ENCODE results near the gene TCEANC2.
"Not testable (repeated sequence)": the region's sequence is repeated elsewhere in the genome, so short reads cannot be mapped to it uniquely, and the experiment has no call there.

The TCEANC2 gene

GRCh38 chr1:54028306-54029251, 24.8 kb upstream of the TCEANC2 start:
- no peak for DNase-seq

DNA sequence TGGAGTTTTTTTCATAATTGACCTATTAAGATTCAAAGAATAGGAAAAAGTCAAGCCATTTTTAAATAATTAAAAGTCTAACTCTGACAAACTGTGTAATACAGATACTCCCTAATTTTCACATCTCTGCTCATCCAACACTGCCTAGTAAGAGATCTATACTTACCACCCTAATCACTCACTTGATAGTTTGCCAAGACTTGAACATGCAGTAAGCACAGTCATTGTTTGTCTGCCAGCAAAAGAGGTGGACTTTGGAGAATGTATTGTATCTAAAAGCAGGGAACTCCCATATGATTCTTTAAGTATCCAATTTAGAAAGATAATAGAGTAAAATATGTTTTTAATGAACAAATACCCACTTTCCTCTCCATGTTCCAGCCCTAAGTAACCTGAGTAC, 15.9 kb upstream of the TCEANC2 start:
- no peak for DNase-seq

- no peak for DNase-seq
Observed at GRCh38 chr1:54041806-54042205, 11.6 kb upstream of the TCEANC2 start.

DNA sequence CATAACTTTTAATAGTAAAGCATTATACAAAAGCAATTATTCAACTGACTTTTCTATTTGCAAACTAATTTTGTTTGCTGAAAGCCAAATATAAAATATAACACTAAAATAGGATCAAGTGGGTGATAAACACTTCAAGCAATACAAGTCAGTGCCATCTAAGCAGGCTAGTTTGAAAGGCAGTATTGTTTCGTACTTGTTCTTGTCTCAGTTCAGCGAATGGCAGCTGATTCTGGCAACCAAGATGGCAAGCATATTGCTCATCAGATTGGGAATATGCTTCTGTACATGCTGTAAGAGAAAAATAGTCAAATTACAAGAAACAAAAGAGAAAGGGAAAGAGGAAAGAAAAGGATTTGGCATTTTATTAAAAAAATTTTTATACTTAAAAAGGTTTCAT, 7.9 kb upstream of the TCEANC2 start:
- no peak for DNase-seq

DNA sequence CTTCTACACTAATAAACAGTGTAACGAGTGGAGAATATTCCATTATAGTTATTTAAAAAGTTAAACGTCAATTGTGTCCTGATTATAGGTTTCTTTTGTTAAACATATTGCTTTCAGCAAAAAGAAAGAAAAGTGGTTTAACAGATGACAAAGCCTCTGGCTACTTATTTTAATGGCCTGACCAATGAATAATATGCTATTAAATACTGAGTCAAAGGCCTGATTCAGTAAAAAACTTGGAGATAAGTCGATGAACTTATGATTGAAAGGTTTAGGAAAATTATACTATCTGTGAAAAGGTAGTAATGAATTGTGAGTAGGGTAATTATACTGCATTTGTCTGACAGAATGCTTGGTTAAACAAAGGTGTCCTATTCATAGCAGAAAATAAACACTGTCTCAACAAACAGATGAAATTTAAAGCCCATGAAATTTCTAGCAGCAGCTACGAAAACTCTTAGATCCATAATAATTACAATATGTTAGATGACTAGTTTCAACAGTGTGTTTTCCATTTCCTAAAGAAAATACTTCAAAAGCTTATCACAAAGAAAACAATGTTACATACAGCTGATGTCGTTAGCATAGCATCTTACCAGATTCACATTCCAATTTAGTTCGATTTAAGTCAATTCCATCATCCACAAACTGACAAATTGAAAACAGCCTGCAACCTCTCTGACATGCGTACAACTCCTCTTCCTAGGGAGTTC, 6.6 kb upstream of the TCEANC2 start:
- DNase-seq, result no peak

DNA sequence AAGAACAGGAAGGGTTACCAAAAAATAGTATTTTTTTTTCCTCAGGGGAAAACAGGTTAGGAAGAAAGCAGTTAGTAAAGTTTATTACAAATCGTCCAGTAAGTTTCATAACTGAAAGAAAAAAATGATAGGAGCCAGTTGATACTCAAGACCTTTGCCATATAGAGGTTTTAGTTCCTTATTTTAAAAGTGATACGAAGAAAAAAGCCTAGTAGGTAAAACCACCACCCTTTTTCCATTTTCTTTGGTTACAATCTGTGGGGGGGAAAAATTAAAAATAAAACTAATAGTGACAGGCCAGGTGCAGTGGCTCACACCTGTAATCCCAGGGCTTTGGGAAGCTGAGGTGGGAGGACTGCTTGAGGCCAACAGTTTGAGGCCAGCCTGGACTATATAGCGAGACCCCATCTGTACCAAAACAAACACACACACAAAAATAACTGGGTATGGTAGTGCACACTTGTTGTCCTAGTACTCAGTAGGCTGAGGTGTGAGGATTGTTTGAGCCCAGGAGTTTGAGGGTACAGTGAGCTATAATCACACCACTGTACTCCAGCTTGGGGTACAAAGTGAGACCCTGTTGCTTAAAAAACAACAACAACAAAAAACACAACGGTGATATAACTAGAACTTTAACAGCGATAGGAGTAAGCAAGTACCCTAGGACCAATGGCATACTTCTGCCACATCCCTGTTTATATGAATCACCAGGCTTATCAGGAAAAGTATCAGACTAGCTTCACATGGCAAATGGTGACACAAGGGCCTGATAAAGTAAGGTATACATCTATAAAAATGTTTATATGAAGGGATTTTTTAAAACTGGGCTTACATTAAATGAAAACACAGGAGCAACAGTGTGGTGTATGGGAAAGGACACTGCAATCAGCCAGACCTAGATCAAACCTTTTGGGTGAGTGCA, 5.8 kb upstream of the TCEANC2 start:
- no peak for DNase-seq

DNA sequence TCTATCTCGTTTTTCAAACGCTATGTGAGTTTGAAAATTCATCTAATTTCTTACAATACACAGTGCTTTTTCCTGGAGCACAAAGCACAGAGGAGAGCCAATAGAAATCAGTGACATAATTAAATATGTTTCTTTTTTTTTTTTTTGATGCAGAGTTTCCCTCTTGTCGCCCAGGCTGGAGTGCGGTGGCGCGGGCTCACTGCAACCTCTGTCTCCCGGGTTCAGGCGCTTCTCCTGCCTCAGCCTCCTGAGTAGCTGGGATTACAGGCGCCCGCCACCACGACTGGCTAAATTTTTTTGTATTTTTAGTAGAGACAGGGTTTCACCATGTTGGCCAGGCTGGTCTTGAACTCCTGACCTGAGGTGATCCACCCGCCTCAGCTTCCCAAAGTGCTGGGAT, 3.0 kb upstream of the TCEANC2 start:
- DNase-seq, result not testable (repeated sequence)

DNA sequence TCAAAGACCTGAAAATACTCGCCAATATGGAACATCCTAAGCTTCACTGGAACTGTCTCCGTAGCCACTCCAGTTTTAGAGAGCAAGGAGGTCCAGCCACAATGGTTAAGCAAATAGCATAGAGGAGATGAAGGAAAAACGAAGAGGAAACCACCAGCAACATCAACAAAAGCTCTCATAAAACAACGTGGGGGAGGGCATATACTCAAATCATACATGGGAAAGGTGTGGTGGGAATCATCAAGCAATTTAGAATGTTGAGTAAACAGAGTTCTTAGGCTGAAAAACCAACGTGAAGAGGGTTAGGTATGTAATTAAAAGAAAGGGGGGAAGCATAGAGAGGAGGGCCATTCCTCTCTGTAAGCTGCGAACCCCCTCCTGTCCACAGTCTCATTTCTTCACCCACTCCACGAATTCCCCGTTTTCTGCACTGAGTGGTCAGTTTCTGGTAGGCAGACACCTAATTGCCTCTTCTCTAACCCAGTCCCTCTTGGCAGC, 1.4 kb upstream of the TCEANC2 start:
- no peak for DNase-seq

DNA sequence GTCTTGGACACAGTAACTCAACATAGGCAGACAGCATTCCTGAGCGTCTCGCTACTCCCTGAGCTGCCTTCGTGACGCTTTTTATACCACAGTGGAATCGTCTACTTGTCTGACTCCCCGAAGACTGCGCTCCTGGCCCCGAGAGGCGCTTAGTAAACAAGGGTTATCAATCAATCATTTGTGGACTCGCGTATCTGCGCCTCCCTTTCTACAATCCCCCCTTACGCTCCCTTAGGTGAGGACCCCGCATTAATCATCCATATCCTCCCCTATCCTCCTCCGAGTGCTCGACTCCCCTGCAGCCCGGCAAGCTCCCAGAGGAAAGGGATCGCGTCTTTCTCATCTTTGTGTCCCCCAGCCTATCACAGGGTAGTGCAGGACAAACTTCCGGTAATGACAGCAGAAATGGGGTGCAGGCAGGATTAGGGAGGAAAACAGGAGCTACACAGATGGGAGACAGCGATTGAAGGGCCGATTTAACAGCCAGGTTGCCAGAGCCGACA, 926 bp upstream of the TCEANC2 start:
- DNase-seq, result peak; percentile 21

DNA sequence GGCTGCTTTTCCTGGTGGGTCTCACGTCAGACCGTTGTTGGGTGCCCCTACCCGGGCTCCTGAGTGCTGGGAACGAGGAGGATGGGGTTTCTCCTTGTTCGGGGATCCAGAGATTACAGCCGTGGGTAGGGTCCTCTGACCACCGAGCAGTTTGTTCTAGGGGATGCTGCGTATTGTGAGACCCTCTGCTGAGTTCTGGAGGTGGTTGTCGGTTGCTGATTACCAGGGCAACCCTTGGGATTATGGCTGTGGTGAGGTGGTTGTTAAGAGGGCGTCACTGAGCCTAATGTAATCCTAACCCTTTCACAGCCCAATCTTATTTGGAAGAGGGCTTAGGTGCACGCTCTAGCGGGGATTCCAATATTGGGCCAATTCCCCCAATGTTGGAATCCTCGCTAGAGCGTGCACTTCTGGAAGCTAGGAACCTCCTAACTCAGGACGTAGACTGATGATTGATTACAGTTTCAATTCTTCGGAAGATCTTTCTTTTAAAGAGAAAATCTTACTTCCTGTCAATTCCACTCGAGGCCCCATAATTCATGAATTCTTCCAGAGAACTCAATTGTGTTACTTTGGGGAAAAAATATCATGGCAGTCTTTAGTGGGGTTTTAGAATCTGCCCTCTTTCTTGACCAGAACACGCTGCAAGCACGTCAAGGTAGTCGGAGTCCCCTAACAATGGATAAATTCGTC, 483 bp downstream of the TCEANC2 start:
- peak; percentile 30 for DNase-seq

- DNase-seq, result peak; percentile 3
Observed at GRCh38 chr1:54054438-54054749, 986 bp downstream of the TCEANC2 start.

GRCh38 chr1:54064299-54064698, 10.9 kb downstream of the TCEANC2 start:
- no peak for DNase-seq

DNA sequence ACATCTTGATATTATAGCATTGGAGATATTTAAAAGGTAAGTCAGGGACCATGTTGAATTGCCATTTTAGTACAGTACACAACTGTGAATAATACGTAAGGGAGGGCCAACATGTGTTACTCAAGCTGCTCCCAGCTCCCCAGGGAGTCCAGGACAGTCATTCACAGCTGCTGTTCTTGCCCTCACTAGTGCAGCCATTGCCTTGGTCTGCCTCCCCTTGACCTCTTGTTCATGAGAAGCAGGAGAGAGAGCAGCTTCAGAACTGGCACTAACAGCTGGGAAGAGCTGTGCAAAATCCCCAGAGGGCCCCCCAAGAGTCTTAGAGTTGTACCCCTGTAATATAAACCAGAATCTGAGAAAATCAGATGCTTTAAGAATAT, 16.4 kb downstream of the TCEANC2 start:
- DNase-seq, result no peak

DNA sequence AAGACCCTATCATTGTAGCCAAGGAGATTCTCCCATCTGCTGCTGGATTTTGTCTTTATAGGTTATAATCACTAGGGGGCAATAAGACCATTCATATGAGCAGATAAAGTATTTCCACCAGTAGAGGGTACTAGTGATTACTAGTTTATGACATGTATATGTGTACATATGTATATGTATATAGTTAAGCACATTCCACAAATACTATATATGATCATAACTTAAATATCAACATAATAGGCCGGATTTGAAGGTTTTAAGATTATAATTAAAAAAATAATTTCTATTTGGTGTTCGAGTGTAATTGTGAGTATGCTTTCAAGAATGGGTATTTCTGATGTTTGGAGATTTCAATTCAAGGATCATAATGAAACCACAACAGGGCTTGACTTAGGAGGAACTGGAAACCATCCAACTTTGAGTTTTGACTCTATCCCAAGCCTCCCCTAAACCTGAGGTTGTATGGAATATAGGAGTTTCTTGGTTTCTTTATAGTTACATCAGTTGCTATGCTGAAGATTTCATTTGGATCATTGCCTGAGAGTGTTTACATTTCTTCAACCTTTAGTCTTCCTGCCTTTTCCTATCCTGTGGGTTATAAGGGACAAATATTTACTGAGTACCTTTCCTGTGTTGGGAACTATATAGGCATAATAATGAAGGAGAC, 16.9 kb downstream of the TCEANC2 start:
- peak; percentile 43 for DNase-seq

GRCh38 chr1:54077359-54077758, 24.0 kb downstream of the TCEANC2 start:
- DNase-seq, result no peak

DNA sequence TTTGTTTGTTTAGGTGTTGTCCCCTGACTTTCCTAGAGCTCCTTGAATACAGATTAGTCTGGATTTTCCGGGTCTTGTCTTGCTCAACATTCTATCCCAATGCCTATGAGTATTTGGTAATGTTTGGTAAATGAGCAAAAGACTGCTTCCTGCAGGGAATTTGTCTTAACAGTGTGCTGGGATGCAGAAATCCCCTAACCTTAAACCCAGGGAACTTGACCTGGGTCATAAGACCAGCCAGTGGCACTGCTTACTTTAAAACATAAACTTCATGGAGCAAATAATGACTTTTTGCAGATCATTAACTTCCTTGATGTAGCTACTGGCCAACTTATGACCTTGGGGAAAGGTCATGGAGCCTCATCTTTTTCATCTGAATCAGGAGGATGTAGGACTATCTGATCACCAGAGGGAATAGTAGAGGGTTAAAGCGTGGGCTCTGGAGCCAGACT, 27.2 kb downstream of the TCEANC2 start:
- DNase-seq, result no peak

DNA sequence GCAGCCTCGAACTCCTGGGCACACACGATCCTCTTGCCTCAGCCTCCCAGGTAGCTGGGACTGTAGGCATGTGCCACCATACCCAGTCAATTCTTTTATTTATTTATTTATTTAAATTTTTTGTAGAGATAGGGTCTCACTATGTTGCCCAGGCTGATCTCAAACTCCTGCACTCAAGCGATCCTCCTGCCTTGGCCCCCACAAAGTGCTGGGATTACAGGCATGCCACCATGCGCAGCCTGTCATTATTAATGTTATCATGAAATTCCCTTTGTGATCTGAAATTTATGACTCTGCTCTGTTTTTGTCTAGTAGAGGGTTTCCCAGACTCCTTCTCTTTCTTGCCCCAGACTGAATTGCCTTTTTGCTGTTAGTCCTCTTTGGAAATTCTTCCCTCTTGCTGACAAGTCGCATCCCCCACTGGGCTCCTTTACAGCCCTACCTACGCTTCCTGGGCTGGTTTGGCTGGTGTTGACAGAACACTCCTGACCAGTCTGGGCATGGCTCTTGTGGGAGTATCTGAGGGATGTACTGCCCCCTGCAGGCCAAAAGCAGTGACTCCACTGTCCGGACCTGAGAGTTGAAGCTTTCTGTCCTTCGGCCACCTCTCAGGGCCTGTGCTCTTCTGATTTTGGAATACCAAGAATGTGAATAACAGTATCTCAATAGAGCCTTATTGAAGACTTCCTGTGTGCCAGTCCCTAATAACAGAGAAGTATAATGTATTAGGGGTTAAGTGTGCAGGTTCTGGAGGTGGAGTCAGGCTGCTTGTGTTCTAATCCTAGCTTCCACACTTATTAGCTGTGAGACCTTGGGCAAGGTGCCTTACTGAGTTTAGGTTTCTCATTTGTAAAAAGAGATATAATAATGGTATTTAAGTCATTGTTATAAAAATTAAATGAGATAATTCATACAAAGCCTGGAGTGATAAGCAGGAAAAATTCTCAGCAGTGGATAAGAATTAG, 28.2 kb downstream of the TCEANC2 start:
- DNase-seq, result peak; percentile 0

GRCh38 chr1:54084794-54085193, 31.4 kb downstream of the TCEANC2 start:
- no peak for DNase-seq

- DNase-seq, result no peak
Observed at GRCh38 chr1:54086754-54087153, 33.3 kb downstream of the TCEANC2 start.

DNA sequence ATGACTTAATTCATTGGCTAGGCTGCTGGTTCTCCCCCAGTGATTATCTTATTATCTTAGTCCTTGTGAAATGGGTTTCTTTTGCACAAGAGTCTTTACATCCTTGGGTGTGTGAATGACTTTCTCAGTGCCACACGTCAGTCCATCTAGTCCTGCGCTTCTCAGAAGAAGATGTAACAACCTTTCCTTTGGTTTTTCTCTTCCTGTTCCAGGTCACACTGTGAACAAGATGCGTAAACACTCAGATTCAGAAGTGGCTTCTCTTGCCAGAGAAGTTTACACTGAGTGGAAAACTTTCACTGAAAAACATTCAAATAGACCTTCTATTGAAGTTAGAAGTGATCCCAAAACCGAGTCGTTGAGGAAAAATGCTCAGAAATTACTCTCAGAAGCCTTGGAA, 35.0 kb downstream of the TCEANC2 start:
- DNase-seq, result no peak
